Neutrophil (primary cell): ENCODE measurements around the gene SP4.

ENCODE experiments used
- H3K27ac ChIP-seq: fragments of 200-600 bp; sonication (generic); 2 replicates; pipeline ENCODE4 v1.5.1; 2016; ENCODE audit warnings: mild to moderate bottlenecking, moderate library complexity
- H3K27me3 ChIP-seq: fragments of 200-600 bp; sonication (generic); 2 replicates; pipeline ENCODE4 v1.6.0; 2016; ENCODE audit warnings: mild to moderate bottlenecking
- H3K36me3 ChIP-seq: fragments of 200-600 bp; sonication (generic); 2 replicates; pipeline ENCODE4 v1.5.1; 2017
- H3K4me1 ChIP-seq, 2 experiments: fragments of 200-600 bp in 1 of 2; sonication (generic) in 1 of 2; 1 replicate in 1 of 2; 2 replicates in 1 of 2; pipeline versions ENCODE4 v1.5.1 to v1.6.1; 2013 to 2016; ENCODE audit warnings: low read depth in 1 of 2, low read length in 1 of 2, mild to moderate bottlenecking in 1 of 2, moderate library complexity in 1 of 2; ENCODE audit not compliant: control insufficient read depth in 1 of 2, insufficient read depth in 1 of 2
- H3K4me3 ChIP-seq, 2 experiments: fragments of 200-600 bp in 1 of 2; sonication (generic) in 1 of 2; 1 replicate in 1 of 2; 2 replicates in 1 of 2; pipeline ENCODE4 v1.5.1; 2013 to 2016; ENCODE audit warnings: low read depth in 1 of 2, low read length in 1 of 2, mild to moderate bottlenecking in 1 of 2, moderate library complexity in 1 of 2
- H3K9me3 ChIP-seq: fragments of 200-600 bp; sonication (generic); 2 replicates; pipeline ENCODE4 v1.5.1; 2016
- CTCF ChIP-seq: fragments of 200-600 bp; sonication (generic); IDR thresholded peaks from 2 replicates; pipeline ENCODE4 v1.5.1; 2016; ENCODE audit warnings: antibody characterized with exemption

The SP4 gene

GRCh38 chr7:21543528-21544302 lies 115.8 kb downstream of the SP4 start:
- Histone ChIP-seq H3K4me3 (peak overlapping the region in 1 of 2 experiments; percentile 5), H3K36me3 (no peaks in the 10 kb centered on the region), H3K4me1 (peaks cover 8 to 11% of the 10 kb centered on the region in 2 experiments), H3K9me3 (no peaks in the 10 kb centered on the region), H3K27me3 (peaks cover 87% of the 10 kb centered on the region), H3K27ac (no peak overlapping the region)
- TF ChIP-seq CTCF = no peak

- Histone ChIP-seq H3K4me3 (no peak overlapping the region), H3K36me3 (no peaks in the 10 kb centered on the region), H3K4me1 (peaks cover 8 to 11% of the 10 kb centered on the region in 2 experiments), H3K27me3 (peaks cover 83% of the 10 kb centered on the region), H3K9me3 (no peaks in the 10 kb centered on the region), H3K27ac (no peak overlapping the region)
- no peak for TF ChIP-seq CTCF
Observed at GRCh38 chr7:21544303-21544656, 116.4 kb downstream of the SP4 start.

GRCh38 chr7:21544715-21545114 lies 116.8 kb downstream of the SP4 start:
- Histone ChIP-seq H3K4me3 (no peak overlapping the region), H3K9me3 (no peaks in the 10 kb centered on the region), H3K36me3 (no peaks in the 10 kb centered on the region), H3K27ac (no peak overlapping the region), H3K4me1 (peaks cover 8 to 11% of the 10 kb centered on the region in 2 experiments), H3K27me3 (peaks cover 79% of the 10 kb centered on the region)
- no peak for TF ChIP-seq CTCF

- Histone ChIP-seq H3K36me3 (no peaks in the 10 kb centered on the region), H3K27ac (no peak overlapping the region), H3K9me3 (no peaks in the 10 kb centered on the region), H3K4me1 (peaks cover 8 to 11% of the 10 kb centered on the region in 2 experiments), H3K4me3 (no peak overlapping the region), H3K27me3 (peaks cover 51% of the 10 kb centered on the region)
- TF ChIP-seq CTCF = no peak
Observed at GRCh38 chr7:21547501-21547900, 119.6 kb downstream of the SP4 start.

- peaks cover 1 to 3% of the 10 kb centered on the region in 2 experiments for H3K4me1 ChIP-seq
- H3K36me3 ChIP-seq = no peaks in the 10 kb centered on the region
- no peak for TF ChIP-seq CTCF
- H3K9me3 ChIP-seq = no peaks in the 10 kb centered on the region
- H3K27ac ChIP-seq = no peak overlapping the region
- no peak overlapping the region for H3K4me3 ChIP-seq
- H3K27me3 ChIP-seq = peaks cover 41% of the 10 kb centered on the region
Observed at GRCh38 chr7:21548491-21548890, 120.6 kb downstream of the SP4 start.
